Progenitor cell of endocrine pancreas (in vitro differentiated cells): ENCODE results near the gene CUX1. TPM values are rescaled to one million over a fixed set of nuclear protein-coding genes. Genes with fewer than 3 reads are reported as not detected.
"Not testable (repeated sequence)": the region's sequence is repeated elsewhere in the genome, so short reads cannot be mapped to it uniquely, and the experiment has no call there.

ENCODE experiments used
- DNase-seq: peaks from one replicate; pipeline ENCODE4 v3.0.0; 2021; ENCODE audit warnings: low spot score; ENCODE audit not compliant: unreplicated experiment
- H3K27ac Mint-ChIP-seq: 2 replicates; pipeline ENCODE4 v1.8.0; 2021; ENCODE audit warnings: mild to moderate bottlenecking, moderate library complexity, mixed read lengths
- H3K27me3 Mint-ChIP-seq: 2 replicates; pipeline ENCODE4 v1.8.0; 2021; ENCODE audit warnings: mixed read lengths
- H3K36me3 Mint-ChIP-seq: 2 replicates; pipeline ENCODE4 v1.8.0; 2022; ENCODE audit warnings: mixed read lengths; ENCODE audit not compliant: insufficient read depth
- H3K4me1 Mint-ChIP-seq: 2 replicates; pipeline ENCODE4 v1.8.0; 2021; ENCODE audit warnings: low read depth, mixed read lengths
- H3K4me3 Mint-ChIP-seq: 2 replicates; pipeline ENCODE4 v1.8.0; 2021; ENCODE audit warnings: low read depth, mild to moderate bottlenecking, moderate library complexity, mixed read lengths
- H3K9me3 Mint-ChIP-seq: 2 replicates; pipeline ENCODE4 v1.8.0; 2021; ENCODE audit warnings: low read depth, mixed read lengths
- total RNA-seq: library from RNA; stranded (reverse); gene quantifications from 2 replicates; pipeline ENCODE4 v1.2.1, GENCODE V29; 2021
- TF ChIP-seq, protein P1 (sequence below): fragments of 200-600 bp; sonication (generic); IDR thresholded peaks from one replicate; pipeline ENCODE4 v1.5.0; 2021; ENCODE audit warnings: antibody characterized with exemption, mild to moderate bottlenecking; ENCODE audit not compliant: unreplicated experiment

Gene CUX1
- total RNA-seq, 1 donor from 2014 or later = 103 TPM

DNA sequence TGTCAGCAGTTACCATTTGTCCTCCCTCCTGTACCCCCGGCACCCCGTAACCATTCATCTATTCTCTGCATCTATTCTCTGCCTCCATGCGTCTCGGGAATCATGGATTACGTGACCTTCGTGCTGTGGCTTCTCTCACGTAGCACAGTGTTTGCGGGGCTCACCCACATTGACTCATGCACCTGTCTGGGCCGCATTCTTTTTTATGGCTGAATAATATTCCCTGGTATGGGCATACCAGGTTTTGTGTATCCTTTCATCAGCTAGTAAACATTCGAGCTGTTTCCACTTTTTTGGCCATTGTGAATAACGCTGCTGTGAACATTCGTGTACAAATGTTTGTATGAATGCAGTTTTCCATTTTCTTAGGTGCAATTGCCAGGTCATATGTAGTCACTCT lies 17.7 kb downstream of the CUX1 start:
- Mint-ChIP-seq H3K4me3 (no peak overlapping the region), H3K36me3 (peaks cover 6% of the 10 kb centered on the region), H3K27ac (no peak overlapping the region), H3K27me3 (no peaks in the 10 kb centered on the region), H3K9me3 (no peaks in the 10 kb centered on the region), H3K4me1 (peaks cover 3% of the 10 kb centered on the region)
- no peak for DNase-seq
- TF ChIP-seq, protein P1, sequence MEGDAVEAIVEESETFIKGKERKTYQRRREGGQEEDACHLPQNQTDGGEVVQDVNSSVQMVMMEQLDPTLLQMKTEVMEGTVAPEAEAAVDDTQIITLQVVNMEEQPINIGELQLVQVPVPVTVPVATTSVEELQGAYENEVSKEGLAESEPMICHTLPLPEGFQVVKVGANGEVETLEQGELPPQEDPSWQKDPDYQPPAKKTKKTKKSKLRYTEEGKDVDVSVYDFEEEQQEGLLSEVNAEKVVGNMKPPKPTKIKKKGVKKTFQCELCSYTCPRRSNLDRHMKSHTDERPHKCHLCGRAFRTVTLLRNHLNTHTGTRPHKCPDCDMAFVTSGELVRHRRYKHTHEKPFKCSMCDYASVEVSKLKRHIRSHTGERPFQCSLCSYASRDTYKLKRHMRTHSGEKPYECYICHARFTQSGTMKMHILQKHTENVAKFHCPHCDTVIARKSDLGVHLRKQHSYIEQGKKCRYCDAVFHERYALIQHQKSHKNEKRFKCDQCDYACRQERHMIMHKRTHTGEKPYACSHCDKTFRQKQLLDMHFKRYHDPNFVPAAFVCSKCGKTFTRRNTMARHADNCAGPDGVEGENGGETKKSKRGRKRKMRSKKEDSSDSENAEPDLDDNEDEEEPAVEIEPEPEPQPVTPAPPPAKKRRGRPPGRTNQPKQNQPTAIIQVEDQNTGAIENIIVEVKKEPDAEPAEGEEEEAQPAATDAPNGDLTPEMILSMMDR = no peak

DNA sequence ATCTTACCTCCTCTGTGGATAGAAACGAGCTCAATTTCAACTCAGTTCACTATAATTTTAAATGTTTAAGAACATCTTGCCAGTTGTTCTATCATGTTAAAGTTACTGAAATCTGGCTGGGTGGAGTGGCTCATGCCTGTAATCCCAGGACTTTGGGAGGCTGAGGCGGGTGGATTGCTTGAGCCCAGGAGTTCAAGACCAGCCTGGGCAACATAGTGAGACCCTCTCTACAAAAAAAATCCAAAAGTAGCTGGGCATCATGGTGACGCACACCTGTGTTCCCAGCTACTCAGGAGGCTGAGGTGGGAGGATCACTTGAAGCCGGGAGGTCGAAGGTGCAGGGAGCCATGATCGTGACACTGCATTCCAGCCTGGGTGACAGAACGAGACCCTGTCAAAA lies 20.0 kb downstream of the CUX1 start:
- not testable (repeated sequence) for H3K9me3 Mint-ChIP-seq, H3K27me3 Mint-ChIP-seq, H3K4me1 Mint-ChIP-seq, H3K27ac Mint-ChIP-seq, H3K36me3 Mint-ChIP-seq, DNase-seq, H3K4me3 Mint-ChIP-seq

DNA sequence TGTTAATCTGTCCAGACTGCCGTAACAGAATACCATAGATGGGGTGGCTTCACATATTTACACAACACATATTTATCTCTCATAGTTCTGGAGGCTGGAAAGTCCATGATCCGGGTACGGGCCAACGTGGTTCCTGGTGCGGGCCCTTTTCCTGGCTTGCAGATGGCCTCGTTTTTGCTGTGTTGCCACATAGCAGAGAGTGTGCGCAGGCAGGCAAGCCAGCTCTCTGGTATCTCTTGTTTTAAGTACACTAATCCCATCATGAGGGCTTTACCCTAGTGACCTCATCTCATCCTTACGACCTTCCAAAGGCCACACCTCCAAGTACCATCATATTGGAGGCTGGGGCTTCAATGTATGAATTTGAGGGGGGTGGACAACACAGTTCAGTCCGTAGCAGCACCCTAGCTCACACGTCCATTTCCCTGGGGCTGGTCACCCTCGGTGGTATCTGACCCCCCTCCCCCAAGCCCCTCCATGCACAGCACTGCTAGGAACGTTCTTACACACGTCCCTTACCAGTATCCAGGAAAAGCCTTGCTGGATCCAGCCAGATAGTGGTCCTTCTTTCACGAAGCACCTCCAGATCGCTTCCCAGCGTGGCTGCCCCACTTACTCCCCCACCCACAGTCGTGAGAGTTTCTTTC lies 21.5 kb downstream of the CUX1 start:
- TF ChIP-seq, protein P1 = no peak
- DNase-seq = no peak
- H3K4me3 Mint-ChIP-seq = no peak overlapping the region
- peaks cover 3% of the 10 kb centered on the region for H3K36me3 Mint-ChIP-seq
- H3K9me3 Mint-ChIP-seq = no peaks in the 10 kb centered on the region
- H3K27ac Mint-ChIP-seq = peak overlapping the region; percentile 57
- peaks cover 7% of the 10 kb centered on the region for H3K4me1 Mint-ChIP-seq
- no peaks in the 10 kb centered on the region for H3K27me3 Mint-ChIP-seq

DNA sequence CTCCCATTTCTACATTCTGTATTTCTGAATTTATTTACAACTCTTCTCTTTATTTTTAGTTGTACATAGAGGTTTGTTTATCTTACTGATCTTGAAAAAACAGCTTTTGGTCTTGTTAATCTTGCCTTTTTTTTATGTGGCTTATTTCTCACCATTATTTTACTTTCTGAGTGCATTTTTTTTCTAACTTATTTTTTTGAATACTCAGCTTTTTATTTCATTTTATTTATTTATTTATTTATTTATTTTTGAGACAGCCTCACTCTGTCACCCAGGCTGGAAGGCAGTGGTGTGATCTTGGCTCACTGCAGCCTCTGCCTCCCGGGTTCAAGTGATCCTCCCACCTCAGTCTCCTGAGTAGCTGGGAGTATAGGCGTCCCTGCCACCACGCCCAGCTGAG lies 23.9 kb downstream of the CUX1 start:
- no peak overlapping the region for H3K4me3 Mint-ChIP-seq
- TF ChIP-seq, protein P1 = no peak
- H3K27me3 Mint-ChIP-seq = no peaks in the 10 kb centered on the region
- no peak for DNase-seq
- no peak overlapping the region for H3K27ac Mint-ChIP-seq
- H3K36me3 Mint-ChIP-seq = peaks cover 10% of the 10 kb centered on the region
- peaks cover 6% of the 10 kb centered on the region for H3K9me3 Mint-ChIP-seq
- H3K4me1 Mint-ChIP-seq = peaks cover 12% of the 10 kb centered on the region

DNA sequence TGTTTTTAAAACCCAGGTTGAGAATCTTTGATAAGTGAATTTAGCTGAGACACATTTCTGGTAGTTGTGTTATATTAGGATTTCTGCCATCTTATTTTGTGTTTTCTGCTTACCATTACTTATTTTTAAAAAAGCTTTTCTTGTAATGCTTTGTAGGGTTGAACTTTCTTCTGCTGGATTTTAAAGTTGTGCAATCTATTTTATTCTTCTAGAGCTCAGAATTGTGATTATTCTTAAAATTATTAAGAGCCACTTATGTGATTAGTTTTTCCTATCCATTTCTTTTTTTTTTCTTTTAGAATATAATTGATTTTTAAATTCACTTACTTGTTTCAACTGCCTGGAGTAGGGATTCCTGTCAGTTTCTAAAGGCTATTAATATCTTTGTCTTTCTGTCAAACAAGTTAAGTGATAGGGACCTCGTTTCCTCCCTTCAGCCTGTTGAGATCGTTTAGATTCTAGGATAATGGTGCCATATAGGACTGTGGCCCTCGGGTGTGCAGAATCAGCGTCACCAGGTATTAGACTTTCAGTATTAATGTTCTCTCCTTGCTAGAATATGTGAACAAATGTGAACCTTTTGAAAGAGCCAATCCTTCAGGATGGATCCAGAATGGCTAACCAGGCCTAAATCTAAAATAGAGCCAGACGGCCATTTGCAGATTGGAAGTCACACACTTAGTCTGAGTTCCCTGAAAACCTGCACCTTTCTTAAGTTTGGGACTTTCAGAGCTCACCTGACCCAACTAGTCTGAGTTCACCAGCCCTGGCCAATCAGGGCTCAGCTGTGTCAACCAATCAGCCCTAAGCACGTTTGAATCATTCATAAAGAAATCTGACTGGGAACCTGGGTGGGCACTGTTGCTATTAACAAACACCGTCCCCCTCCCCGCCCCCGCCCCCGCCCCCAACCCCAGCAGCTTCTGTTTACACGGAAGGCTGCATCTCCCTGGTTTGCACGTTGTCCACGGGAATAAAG lies 26.2 kb downstream of the CUX1 start:
- H3K9me3 Mint-ChIP-seq = peaks cover 12% of the 10 kb centered on the region
- H3K36me3 Mint-ChIP-seq = peaks cover 23% of the 10 kb centered on the region
- H3K27ac Mint-ChIP-seq = peak overlapping the region; percentile 88

More for the DNA sequence above, 26.2 kb downstream of the CUX1 start:
- Mint-ChIP-seq H3K27me3 (no peaks in the 10 kb centered on the region), H3K4me3 (no peak overlapping the region), H3K4me1 (peaks cover 12% of the 10 kb centered on the region)
- TF ChIP-seq, protein P1 = no peak
- DNase-seq = no peak
